Stimulated activated naive CD4-positive, alpha-beta T cell (primary cell): ENCODE data around the gene PPOX.
A peak's percentile ranks its signal among the peaks of the same experiment; 100 is the strongest.

ENCODE experiments used
- DNase-seq, 6 experiments: peaks; one replicate each; lab custom pipeline; 2025; lab: John Stamatoyannopoulos, UW

The PPOX gene

DNA sequence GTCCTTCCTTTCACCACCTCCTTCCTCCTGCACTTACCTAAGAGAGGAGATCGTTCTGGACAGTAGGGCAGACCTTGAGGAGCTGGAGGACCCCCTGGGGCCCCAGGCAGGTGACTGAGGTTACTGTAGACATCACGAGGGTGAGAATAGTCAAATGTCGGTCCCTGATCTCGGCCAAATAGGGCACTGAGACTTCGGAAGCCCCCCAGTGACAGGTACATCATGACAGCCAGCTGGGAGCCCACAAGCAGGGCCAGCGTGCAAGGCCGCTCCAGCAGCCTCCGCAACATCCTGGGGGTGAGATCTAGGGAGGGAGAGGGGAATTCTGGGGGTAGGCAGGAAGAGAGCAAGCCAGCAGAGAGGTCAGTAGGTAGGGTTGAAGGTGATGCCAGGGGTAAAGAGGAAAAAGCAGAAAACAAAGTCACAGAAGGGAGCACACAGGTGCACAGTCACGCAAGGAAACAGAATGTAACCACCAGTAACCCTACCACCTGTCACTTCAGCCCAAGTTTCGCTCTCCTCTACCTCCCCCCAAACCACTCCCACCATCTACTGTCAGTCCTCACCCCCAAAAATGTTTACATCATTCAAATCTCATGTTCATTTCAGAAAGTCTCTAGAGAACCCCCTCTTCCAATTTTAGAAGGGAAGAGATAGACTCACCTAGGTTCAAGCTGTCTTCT lies 9.7 kb downstream of the PPOX start:
- DNase-seq: no peak

DNA sequence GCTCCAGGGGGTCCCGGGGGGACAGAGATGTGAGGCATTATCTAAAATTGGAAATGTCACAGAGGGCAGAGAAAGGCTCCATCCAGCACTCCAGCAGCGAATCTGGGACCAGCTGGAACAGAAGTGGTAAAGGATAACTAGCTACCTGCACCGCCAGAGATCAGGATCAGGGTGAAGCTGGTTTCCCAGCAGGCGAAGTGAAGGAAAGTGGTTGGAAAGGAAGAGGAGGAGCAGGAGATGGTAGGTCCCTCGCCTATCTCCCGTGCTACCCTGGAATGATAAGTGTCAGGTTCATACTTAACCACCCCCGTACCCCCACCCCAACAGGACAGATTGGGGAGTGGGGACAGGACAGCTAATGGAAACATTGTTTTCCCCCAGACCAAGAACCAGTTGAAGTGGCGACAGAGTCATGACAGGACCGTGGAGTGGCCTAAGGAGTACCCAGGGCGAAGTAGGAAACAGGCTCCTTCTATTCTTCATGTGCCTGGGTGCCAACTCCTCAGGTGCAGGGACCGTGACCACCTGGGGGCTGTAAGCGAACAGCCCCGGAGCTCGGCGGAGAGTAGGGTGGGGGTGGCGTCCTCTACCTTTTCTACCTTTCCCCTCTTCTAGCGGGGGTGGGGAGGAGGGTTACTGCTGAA lies 10.4 kb downstream of the PPOX start:
- DNase-seq: no peak

DNA sequence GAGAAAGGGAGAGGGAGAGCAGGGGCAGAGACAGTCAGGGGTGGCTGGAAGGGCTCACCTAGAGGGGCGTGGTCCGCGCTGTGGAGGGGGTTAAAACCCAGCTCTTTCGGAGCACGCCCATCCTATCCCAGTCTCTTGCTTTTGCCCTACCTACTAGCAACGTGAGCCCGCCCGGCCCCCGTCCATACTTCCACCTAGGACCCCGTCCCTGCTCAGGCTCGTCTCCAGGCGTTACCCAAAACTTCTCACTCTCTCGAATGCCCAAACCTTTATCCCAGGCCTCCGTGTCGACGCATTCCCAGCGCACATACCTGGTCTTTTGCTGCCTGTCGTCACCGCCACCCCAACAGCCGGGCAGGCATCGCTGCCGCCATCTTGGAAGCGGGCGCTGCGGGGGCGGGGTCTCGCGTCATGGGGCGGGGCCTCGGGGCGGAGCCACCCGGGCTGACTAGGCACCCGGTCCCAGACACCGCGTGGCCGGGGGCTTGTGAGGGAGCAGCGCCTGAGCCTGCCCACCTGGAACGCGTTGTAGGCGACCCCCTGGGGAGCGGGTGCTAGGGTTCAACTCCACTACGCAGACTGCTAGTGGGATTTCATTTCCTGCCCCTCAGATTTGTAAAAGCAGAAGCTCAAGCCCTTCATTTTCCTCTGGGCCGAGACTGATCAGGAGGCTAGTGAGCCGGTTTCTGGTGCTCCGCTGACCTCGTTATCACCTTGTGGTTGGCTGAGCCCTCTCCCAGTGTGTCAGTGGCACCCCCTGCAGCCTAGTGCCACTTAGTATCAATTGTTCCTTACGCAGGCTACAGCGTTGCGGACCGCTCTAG lies 11.1 kb downstream of the PPOX start, which contains the start of gene B4GALT3:
Gene B4GALT3, minus strand, starts transcription at position 396 of the 824 bp plus-strand sequence. CDS start 1,447 bp downstream, outside the sequence.
- DNase-seq: peak; percentile 83 to 98 (median 90)

DNA sequence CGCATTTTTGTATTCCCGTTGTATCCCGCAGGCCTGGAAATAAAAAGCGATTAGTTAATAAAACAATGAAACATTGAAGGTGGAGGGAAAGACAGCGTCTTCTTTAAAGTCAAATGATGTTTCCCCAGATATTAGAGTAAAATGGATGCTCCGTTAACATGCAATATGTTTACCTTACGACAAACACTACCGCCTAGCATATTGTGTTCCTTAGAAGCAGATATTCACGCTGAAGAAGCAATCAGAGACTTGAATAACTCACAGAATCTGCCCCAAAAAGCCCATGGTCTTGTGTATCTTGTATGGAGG lies 11.7 kb downstream of the PPOX start:
- no peak for DNase-seq

DNA sequence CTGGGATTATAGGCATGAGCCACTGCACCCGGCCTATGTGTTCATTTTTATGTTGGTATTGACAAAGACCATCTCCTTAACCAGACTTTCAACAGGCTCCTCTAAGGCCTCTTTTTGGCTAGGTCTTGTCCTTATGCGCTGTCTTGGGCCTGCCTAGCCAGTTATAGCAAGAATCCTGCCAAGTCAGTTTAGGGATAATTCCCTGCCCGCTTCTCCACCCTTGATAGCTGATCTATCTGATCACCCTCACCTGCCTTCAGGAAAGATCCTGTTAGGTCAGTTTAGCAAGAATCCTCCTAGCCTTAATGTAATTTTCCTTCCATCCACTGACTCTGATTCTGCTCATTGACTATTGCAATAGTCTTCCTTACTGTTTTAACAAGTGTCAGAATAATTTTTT lies 13.5 kb downstream of the PPOX start:
- DNase-seq: no peak

DNA sequence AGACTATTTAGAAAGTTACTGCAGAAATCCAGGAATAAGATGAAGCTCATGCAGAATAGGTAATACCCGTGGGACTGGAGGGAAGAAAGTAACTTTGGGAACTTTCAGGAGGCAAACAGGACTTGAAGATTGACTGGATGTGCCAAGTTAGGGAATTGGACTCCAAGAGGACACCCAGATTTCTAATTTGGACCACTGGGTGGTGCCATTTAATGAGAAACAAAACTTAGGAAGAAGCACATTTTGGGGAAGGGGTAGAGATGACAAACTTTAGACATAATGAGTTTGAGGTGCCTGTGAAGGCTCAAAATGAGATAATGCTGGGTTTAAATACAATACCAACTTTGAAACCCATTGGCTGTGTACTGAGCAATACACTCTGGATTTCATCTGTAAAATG lies 14.4 kb downstream of the PPOX start:
- peak in 1 of 6 experiments; percentile 14 for DNase-seq

DNA sequence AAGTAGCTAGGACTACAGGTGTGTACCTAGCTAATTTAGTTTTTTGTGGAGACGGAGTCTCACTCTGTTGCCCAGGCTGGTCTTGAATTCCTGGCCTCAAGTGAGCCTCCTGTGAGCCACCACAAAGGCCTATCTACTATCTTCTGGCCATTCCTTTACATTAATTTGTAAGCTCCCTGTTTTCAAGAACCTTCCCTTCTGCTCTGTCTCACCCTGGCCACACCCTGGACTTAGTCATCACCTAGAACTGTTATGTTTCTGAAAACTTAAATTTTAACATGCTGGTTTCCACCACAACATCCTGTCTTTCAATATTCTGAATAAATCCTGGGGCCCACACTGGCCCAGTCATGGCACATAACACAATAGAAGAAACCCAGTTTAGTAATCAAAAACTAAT lies 16.0 kb downstream of the PPOX start:
- peak in 5 of 6 experiments; percentile 8 to 65 (median 50) for DNase-seq

DNA sequence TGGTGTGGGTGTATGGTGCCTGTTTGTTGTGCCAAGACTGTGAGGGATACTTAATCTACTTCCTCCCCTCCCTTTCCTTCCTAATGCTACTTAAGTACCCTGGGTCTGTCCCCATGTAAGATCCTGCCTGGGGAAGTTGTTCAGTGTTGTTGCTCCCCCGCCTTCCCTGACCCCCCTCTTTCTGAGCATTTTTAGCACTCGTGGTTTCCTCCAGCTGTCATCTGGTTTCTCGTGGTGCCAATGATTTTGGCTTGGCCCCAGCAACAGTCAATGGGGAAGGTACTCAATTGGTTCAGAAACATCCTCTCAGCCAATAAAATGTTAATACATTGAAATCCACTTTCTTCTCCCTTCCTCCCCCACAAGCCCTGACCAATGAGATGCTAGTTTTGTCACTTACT lies 19.1 kb downstream of the PPOX start:
- DNase-seq: peak; percentile 47 to 91 (median 81)

DNA sequence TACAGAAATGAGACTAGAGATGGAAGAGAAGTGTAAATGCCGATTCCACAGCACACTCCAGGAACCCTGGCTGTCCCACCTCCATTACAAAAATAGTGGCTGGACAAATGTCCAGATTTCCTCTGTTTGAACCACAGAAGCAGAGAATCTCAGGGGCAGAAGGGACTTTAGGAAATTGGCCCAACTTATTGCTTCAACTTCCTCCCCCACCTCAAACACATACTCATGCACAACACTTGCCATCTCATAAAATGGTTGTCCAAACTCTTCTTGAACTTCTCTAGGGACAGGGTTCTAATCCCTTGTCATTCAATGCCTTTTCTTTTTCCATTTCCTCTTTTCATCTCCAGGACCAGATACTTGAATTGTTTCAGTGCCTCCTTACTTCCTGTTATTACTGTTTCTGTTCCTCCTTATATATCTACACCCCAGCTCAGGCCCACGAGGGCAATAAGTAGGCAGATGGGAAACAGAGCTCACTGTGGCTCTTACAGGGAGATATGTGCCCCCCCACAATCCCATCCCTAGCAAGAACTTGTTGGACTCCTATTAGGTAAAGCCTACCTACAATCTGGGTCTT lies 19.6 kb downstream of the PPOX start:
- peak in 2 of 6 experiments; percentile 52 to 58 for DNase-seq

DNA sequence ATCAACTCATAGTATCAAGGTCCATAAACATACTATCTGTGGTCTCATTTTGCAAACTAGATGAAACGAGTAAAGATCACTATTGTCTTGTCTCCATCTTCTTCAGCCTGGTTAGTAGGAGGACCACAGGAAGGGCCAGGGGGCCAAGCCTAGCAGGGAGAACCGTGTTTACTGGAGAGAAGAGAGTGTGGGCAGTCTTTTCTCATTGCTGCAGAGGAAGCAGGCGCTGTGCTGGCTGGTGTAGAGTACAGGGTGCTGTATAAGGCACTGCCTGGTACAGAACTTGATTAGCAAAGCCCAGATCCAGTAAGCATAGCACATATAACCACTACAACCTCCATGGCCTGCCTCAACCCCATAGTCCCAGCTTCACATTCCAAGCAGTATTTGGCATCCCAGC lies 21.1 kb downstream of the PPOX start:
- peak in 1 of 6 experiments; percentile 13 for DNase-seq

DNA sequence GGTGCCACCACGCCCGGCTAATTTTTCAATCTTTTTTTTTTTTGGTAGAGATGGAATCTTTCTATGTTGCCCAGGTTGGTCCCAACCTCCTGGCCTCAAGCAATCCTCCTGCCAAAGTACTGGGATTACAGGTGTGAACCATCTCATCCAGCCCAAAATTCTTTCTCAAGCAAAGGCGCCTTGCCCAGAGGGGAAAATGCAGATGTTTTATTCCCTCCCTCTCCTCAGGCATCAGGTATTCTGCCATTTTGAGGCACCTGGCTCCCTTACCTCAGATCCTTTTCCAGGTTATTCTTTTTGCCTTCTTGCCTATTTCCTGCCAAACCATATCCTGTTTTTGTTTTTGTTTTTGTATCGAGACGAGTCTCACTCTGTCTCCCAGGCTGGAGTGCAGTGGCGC lies 22.2 kb downstream of the PPOX start:
- no peak for DNase-seq

DNA sequence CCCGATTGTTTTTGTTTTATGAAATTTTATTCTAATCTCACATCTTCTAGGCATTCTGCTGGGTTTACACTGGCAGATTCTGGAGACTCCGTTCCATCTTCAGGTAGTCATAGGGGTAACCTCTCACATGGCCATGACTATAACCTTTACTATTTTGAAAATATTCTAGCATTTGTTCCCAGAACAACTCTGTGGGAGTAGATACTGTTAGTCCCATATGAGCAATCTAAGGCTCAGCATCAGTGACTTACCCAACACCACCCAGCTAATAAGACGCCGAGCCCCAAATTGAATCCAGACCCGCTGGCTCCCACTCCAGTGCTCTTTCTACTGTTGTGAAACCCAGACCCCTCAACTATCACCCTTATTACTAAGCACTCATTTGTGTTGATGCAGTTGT lies 22.8 kb downstream of the PPOX start:
- no peak for DNase-seq

DNA sequence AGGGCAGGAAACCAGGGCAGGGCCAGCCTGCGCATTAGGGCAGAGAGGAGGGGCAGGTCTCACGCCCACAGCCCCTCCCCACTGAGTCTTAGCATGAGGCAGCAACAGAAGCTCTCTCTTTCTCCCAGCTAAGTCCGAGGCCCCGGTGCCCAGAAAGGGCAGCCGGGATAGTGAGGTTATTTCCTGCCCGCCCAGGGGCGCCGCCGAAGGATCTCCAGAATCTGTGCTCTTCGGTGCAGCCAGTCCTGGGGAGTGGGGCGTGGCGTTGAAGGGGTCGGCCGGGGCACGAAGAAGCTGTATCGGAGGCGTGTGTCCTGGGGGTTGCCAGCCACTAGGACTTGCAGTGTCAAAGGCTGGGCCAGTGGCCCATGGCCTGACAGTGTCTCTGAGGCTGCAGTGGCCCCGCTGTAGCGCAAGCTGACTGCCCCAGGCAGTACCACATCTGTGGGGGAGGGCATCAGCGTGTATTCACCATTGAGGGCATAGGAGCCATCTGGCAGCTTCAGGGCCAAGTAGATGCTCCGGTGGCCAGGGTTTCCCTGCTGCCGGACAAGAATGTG lies 24.8 kb downstream of the PPOX start:
- DNase-seq: no peak

DNA sequence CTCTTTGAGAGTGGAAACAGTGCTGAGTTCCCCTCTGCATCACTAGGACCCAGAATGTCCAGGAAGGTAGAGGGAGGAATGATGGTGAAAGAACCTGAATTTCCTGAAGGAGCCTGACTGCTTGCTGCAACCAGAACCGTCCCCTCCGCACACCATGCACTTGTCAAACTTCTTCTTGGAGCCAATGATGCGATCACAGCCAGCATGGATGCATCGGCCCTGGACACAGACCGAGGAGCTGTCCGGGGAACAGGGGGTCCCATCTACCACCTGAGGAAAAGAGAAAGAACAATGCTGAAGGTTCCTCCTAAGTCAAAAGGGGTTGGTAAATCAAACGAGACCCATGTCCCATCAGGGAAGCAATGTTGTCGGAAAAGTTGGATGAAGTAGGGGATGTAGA lies 25.7 kb downstream of the PPOX start:
- no peak for DNase-seq

DNA sequence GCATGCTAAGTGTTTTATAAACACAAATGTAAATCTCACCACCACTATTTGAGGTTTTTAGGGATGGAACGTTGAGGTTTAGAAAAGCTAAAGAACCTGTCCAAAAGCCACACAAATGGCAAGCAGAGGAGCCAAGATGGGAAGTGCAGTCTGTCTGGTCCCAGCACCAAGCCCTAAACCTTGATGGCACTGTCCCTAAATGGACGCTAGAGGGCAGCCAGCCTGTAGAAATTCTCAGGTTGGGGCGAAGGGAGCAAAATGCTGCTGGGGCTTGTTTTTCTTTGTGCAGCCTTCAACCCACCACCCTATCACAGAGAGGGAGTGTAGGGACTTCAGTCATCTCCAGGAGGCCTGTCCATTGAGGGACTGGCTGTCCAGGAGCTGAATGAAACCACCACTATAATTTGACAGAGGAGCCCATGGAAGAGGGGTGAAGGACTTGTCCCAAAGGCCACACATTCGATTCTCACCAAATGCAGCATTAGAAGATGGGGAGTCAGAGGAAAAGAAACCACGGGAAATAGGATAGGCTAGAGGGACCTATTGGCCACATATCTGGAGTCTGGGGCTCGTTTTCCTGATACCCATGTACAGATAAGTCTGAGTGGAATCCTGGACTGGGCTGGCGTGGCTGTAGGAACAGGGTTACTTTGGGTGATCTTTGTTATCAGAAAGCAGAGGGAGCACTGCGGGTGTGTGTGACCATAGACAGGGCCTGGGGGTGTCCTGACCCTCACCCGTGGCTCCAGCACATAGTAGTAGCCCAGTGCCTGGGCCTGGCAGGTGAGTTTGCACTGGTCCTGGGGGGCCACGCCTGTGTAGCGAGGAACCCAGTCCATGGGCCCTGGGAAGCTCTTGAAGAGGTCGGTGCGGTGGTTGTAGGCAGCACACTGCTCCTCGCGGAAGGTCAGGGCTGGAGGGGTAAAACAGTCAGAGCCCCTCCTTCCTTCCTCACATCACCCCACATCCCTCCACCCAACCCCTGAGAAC lies 26.5 kb downstream of the PPOX start:
- peak; percentile 41 to 81 (median 51) for DNase-seq

DNA sequence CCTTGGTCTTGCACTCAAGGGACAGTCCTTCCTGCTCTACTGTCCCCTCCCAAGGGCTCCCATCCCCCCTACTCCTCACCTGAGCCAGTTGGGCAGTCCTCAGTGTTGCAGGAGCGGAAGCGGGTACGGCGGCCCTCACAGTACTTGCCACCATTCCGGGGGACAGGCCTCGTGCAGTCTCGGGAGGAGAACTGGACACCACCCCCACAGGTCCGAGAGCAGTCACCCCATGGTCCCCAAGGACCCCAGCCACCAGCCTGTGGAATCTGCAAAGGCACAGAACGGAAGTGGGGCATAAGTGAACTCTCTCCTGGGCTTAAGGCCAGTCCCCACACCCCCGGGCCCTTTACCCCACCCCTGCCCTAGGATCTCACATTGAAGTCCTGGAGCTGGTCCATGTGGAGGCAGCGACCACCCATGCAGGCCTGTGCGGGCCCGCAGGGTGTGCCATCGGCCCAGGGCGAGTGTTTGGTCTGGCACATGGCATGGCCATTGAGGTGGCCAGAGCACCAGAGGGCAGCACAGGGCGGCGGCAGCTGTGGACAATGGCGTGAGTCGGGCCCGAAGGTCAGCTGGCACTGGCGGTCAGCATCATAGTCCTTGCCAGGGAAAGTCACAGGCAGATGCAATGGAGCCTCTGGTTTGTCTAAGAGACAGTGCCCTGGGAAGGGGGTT lies 27.5 kb downstream of the PPOX start:
- DNase-seq: no peak

DNA sequence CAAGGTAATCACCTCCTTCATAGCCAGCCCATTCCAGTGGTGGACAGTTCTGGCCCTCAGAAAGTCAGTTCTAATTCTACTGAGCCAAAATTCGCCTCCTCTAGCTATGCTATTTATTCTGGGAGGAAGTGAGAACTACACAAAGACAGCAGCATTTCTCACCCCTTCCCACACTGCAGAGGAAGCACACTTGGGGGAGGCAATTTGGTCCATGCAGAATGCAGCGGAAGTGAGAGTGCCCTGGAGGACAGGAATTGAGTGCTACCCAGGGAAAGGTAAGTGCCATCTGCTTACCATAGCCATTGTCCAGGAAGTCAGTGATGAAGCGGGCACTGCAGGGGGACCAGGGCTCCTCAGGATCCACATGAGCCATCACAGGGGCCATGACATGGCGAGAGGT lies 28.9 kb downstream of the PPOX start:
- peak in 1 of 6 experiments; percentile 11 for DNase-seq

DNA sequence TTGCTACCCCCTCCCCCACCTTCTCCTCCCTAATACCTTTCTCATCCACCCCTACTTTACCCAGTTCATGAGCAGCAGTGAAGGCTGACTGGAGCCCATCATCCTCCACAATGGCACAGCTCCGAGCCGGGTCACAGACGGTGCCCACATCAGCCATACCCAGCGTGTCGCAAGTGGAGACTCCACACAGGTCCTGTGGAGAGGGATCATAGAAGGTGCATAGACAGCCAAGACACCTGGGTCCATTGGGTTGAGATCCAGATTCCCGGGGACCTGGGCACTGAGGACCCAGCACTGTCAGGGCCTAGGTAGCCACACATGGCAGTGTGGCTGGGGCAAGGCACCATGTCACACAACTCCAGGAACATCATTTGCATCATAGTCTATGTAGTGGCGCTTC lies 29.9 kb downstream of the PPOX start:
- DNase-seq: no peak

DNA sequence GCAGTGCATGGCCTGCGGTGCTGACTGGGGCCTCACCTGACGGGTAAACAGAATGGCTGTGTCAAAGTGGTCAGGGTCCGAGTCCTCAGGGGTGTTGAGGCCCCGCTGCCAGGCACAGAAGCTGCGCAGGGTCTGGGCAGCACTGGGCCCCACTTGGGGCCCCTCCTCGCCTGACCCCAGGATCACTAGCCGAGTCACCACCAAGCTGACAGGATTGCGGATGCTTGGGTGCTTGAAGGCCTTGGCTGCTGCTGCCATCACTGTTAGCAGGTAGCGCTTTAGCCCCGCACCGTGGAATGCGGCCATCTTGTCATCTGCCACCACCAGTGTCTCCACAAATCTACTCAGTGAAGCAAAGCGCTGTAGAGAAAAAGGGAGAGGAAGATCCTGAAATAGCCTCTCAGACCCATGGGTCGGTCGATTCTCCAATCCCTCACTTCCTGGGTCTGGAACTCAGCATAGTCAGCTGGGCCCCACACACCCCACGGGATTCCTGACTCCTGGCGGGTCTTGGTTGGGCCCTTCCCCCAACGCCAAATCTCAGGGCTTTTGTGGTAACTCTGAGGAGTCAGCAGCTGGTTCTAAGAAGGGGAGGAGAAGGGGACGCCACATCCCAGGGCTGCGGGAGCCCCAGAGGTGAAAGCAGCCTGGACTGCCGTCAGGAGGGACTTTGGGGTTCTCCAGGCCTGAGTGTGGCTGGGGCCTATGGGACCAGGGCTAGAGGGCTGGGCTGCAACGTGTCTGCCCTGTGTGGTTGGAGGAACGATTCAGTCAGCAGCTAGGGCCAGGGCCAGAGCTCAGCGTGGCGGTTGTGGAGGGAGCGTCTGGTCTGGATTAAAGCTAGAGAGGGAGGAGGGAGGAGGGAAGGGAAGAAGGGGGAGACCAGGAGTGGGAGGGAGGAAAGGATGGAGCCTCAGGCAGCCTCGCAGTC lies 30.6 kb downstream of the PPOX start:
- DNase-seq: no peak
